ENCODE data around the gene RNASEL. TPM values are rescaled to one million over a fixed set of nuclear protein-coding genes. Genes with fewer than 3 reads are reported as not detected.

Gene RNASEL
- total RNA-seq, 1 donor from 2014 or later, result 5.0 TPM

GRCh38 chr1:182616130-182617013 is 27.3 kb upstream of the RNASEL start:
- Mint-ChIP-seq H3K4me3 (peak overlapping the region; percentile 81), H3K4me1 (ENCODE audit: low read depth) (peaks cover 86% of the 10 kb centered on the region), H3K36me3 (ENCODE audit: low read depth) (peaks cover 6% of the 10 kb centered on the region)

GRCh38 chr1:182615468-182616129 is 26.5 kb upstream of the RNASEL start:
- Mint-ChIP-seq H3K4me3 (peak overlapping the region; percentile 81), H3K4me1 (ENCODE audit: low read depth) (peaks cover 85% of the 10 kb centered on the region), H3K27ac (peak overlapping the region; percentile 88), H3K27me3 (ENCODE audit: insufficient read depth) (peaks cover 13% of the 10 kb centered on the region), H3K9me3 (peaks cover 2% of the 10 kb centered on the region), H3K36me3 (ENCODE audit: low read depth) (peaks cover 2% of the 10 kb centered on the region)
- DNase-seq (ENCODE audit: low spot score), result peak; percentile 43
- intact Hi-C loops (cut with micrococcal nuclease), result loop anchor here (1.0 to 10.0 kb wide), 13 partner anchors 9 to 1601 kb away; partner anchors contain the start of genes ARPC5, RGS16 and SMG7

More at GRCh38 chr1:182616130-182617013, 27.3 kb upstream of the RNASEL start:
- intact Hi-C loops (cut with micrococcal nuclease), result loop anchor here (1.0 to 10.0 kb wide), 12 partner anchors 8 to 1602 kb away; partner anchors contain the start of genes ARPC5 and SMG7
- Mint-ChIP-seq H3K27ac (peak overlapping the region; percentile 88), H3K9me3 (peaks cover 10% of the 10 kb centered on the region), H3K27me3 (ENCODE audit: insufficient read depth) (peaks cover 10% of the 10 kb centered on the region)
- DNase-seq (ENCODE audit: low spot score), result peak; percentile 89

DNA sequence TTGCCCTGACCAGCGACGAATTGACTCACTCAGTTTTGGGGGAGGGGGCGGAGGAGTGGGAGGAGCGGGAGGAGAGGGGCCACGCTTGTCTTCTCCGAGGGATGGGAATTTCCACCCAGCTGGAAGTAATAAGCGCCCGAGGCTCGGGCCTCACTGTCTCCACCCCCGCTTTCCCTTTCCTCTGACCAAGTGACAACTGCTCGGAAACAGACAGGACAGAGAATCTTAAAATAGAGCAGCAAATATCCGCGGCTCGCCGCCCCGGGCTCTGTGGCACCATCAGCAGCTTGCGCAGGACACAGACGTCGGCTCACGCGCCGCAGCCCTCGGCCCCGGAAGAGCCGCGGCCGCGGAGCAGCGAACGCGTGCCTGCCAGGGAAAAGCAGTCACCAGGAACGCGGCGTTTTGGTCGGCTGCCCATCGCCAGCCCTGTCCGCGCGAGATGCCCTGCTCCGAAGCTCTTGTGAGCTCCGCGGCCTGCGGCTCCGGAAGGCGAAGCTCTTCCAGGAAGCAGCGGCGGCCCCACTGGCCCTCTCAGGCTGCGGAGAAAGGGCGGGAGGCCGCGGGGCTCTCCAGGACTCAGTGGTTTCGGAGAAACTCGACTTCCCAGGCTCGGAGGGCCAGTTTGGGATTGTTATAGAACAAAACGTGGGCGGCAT is 25.9 kb upstream of the RNASEL start:
- DNase-seq (ENCODE audit: low spot score), result peak; percentile 34
- H3K4me3 Mint-ChIP-seq, result peak overlapping the region; percentile 81
- H3K4me1 Mint-ChIP-seq (ENCODE audit: low read depth), result peaks cover 89% of the 10 kb centered on the region
- intact Hi-C loops (cut with micrococcal nuclease), result loop anchor here (1.0 to 10.0 kb wide), 9 partner anchors 11 to 1600 kb away; partner anchors contain the start of genes ARPC5, RGS16 and SMG7
- H3K27me3 Mint-ChIP-seq (ENCODE audit: insufficient read depth), result peaks cover 16% of the 10 kb centered on the region
- H3K9me3 Mint-ChIP-seq, result no peaks in the 10 kb centered on the region
- peak overlapping the region; percentile 88 for H3K27ac Mint-ChIP-seq
- no peaks in the 10 kb centered on the region for H3K36me3 Mint-ChIP-seq (ENCODE audit: low read depth)

DNA sequence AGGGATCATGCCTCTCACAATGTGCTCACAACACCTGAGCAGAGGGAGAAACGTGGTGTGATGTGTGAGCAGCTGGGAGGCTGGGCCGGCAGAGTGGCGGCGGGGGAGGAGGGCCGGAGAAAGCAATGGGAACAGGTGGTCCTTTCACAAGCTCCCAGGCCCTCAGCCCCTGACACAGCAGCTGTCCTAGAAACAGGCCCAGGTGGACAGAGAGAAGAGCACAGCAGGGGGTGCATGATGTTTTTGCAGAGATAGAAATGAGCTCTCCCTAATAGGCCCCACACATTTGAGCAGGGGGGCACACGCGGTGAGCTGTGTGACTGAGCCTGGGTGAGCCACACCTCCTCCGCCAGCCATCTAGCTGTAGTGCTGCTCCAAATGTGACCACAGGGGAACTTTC is 22.7 kb upstream of the RNASEL start:
- Mint-ChIP-seq H3K4me3 (no peak overlapping the region), H3K27ac (no peak overlapping the region), H3K9me3 (no peaks in the 10 kb centered on the region), H3K27me3 (ENCODE audit: insufficient read depth) (peaks cover 15% of the 10 kb centered on the region), H3K36me3 (ENCODE audit: low read depth) (no peaks in the 10 kb centered on the region), H3K4me1 (ENCODE audit: low read depth) (peaks cover 90% of the 10 kb centered on the region)
- intact Hi-C loops (cut with micrococcal nuclease), result loop anchor here (5.0 to 10.0 kb wide), 5 partner anchors 309 to 1597 kb away; partner anchors contain the start of gene ARPC5
- DNase-seq (ENCODE audit: low spot score), result no peak

DNA sequence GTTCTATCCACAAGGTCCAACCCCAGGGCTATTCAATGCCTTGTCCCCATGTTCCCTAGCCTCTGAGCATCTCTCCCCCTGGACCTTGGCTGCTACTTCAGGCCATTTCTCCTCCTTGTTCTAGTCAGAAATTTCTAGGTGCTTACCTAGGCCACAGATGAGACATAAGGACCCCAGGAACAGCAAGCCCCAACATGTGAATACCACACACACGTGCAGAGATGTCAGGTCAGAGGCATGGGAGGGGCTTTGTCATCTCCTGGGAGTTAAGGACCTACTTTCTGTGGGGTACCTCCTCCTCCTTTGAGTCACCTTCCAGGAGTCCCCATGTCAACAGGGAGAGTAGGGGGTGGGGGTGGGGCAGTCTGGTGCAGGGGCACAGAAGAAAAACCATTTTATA is 22.3 kb upstream of the RNASEL start:
- DNase-seq (ENCODE audit: low spot score), result no peak
- H3K4me3 Mint-ChIP-seq, result no peak overlapping the region
- peaks cover 15% of the 10 kb centered on the region for H3K27me3 Mint-ChIP-seq (ENCODE audit: insufficient read depth)
- H3K9me3 Mint-ChIP-seq, result no peaks in the 10 kb centered on the region
- H3K27ac Mint-ChIP-seq, result no peak overlapping the region
- no peaks in the 10 kb centered on the region for H3K36me3 Mint-ChIP-seq (ENCODE audit: low read depth)
- intact Hi-C loops (cut with micrococcal nuclease), result loop anchor here (5.0 to 10.0 kb wide), 5 partner anchors 309 to 1597 kb away; partner anchors contain the start of gene ARPC5
- H3K4me1 Mint-ChIP-seq (ENCODE audit: low read depth), result peaks cover 89% of the 10 kb centered on the region

DNA sequence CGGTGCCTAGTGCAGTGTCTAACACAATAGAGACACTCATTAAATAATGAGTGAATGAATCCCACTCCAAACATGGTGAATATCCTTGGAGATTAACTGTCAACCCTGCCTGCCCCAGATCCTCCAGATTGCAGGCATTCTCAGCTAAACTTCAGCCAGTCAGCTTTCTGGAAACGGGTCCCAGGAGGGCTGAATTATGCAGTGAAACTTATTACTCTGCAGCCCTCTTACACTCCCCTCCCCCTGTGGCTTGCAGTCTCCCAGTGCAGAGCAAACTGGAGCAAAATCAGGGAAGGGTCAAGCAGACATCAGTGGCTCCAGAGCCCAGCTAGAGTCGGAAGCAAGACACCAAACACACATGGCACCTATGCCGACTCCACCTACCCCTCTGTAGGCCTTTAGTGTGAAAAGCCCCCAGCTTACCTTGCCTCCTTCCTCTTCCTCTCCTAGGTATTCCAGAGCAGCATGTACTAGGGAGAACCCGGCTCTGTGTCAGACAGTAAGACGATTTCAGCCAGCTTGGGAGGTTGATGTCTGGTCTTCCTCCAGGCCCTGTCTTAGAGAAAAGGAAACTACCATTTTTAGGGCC is 21.6 kb upstream of the RNASEL start:
- intact Hi-C loops (cut with micrococcal nuclease), result loop anchor here (5.0 to 10.0 kb wide), 5 partner anchors 308 to 1596 kb away; partner anchors contain the start of gene ARPC5
- H3K27me3 Mint-ChIP-seq (ENCODE audit: insufficient read depth), result peaks cover 13% of the 10 kb centered on the region

DNA sequence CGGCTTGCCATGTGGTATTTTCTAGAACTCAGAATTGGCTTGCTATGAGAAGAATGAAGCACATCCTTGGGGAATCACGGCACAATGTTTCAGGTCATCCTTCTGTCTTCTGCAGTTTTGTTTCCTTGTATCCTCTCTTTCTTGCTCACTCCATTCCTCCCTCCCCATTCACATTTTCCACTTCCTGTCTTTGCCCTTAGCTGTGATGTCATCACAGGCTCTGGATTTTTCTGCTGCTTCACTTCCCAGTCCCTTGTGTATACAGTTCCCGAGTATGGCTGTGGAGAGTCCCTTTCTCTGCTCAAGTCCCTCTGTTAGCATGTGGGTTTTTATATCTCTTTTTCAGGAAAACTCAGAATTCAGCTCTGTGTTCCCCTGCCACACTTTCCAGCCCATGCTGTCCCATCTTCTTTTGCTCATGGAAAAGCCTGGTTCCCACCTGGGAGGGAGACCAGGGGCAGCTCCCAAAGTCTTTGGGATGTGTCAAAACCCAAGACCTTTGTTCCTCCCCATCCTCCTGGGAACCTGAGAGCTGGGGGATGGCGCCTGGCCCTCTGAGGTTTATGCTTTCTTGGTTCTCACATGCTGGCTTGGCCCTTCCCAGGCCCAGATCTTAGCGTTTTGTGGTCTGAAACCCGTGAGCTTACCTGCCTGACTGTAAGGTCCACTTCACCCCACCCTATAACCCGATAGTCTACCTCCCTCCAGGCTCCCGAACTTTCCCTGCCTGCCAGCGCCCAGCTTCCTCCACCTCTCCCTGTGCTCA is 20.0 kb upstream of the RNASEL start:
- Mint-ChIP-seq H3K4me3 (no peak overlapping the region), H3K27me3 (ENCODE audit: insufficient read depth) (peaks cover 12% of the 10 kb centered on the region), H3K9me3 (no peaks in the 10 kb centered on the region), H3K4me1 (ENCODE audit: low read depth) (peaks cover 89% of the 10 kb centered on the region), H3K36me3 (ENCODE audit: low read depth) (no peaks in the 10 kb centered on the region), H3K27ac (no peak overlapping the region)
- intact Hi-C loops (cut with micrococcal nuclease), result loop anchor here (10.0 kb wide), 1 partner anchor 464 kb away; no protein-coding TSS in a partner anchor
- DNase-seq (ENCODE audit: low spot score), result no peak

More for the DNA sequence above, 21.6 kb upstream of the RNASEL start:
- Mint-ChIP-seq H3K36me3 (ENCODE audit: low read depth) (no peaks in the 10 kb centered on the region), H3K4me3 (no peak overlapping the region), H3K27ac (no peak overlapping the region), H3K4me1 (ENCODE audit: low read depth) (peaks cover 83% of the 10 kb centered on the region), H3K9me3 (no peaks in the 10 kb centered on the region)
- DNase-seq (ENCODE audit: low spot score), result no peak

GRCh38 chr1:182608236-182608635 is 19.2 kb upstream of the RNASEL start:
- no peak for DNase-seq (ENCODE audit: low spot score)
- intact Hi-C loops (cut with micrococcal nuclease), result loop anchor here (10.0 kb wide), 1 partner anchor 463 kb away; no protein-coding TSS in a partner anchor
- Mint-ChIP-seq H3K36me3 (ENCODE audit: low read depth) (no peaks in the 10 kb centered on the region), H3K9me3 (no peaks in the 10 kb centered on the region), H3K4me3 (no peak overlapping the region), H3K4me1 (ENCODE audit: low read depth) (peaks cover 81% of the 10 kb centered on the region), H3K27me3 (ENCODE audit: insufficient read depth) (peaks cover 10% of the 10 kb centered on the region), H3K27ac (no peak overlapping the region)

DNA sequence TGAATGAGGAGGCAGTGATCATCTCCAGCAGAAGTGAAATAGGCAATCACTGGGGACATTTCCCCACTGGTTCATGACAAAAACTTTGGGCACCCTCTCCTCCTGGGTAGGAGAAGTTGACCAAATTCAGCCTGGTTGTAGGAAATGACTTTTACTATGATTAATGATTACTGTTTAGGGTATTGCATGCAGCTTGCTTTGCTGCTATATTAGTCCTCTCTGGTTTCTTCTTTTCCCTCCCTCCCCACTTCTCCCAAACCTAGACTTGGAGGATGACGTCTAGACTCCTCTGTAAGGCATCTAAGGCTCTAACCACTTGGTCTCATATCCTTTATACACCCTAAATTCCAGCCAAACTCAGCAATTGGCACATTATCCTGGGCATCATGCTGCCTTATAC is 18.5 kb upstream of the RNASEL start:
- DNase-seq (ENCODE audit: low spot score), result no peak

DNA sequence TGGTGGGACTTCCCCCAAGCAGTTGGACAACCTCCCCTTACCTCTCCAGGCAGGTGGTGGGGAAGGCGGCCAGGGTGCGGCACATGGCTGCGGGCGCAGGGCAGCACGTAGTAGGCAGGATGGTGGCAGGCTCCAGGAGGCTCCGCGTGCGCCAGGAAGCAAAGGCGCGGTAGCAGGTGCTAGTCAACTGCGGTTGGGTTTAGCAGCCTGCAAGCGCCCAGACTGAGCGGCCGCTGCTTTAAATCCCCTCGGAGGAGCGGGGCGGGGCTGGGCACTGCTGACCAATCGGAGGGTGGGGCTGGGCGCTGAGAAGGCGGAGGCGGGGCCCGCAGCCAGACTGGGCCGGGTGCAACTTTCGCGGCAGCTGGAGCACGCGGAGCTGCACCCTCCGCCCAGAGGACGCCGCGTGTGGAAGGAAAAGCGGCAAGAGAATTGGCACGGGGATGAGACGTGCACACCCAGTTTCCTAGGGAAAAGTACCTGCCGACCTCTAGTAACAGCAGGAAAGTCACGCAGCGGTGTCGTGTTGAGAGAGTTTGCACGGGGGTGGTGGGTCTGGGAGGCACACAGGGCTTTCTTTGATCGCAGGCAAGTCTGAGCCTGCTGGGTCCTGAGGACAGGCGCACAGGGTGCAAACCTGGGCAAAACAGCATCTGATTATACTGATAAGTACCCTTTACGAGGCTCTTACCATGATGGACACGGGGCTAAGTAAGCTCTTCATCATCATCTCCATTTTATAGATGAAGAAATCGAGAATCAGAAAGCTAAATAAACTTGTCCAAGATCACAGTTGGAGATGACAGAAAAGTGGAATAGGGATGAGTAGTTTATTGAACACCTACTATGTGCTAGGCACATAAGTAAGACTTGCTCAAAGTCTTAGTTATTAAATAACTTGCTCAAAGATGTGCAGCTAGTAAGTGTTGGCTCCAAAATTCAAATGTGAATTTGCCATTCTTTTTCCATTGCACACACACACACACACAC is 15.4 kb upstream of the RNASEL start, which contains the start of gene RGS16:
TSS of gene RGS16 (minus strand) at position 215 of the 990 bp plus-strand sequence. CDS start at position 85, 130 bp downstream.
- H3K4me3 Mint-ChIP-seq, result peak within 1 kb of the TSS; percentile 25

More for the DNA sequence above, 18.5 kb upstream of the RNASEL start:
- intact Hi-C loops (cut with micrococcal nuclease), result loop anchor here (10.0 kb wide), 1 partner anchor 463 kb away; no protein-coding TSS in a partner anchor
- Mint-ChIP-seq H3K27ac (no peak overlapping the region), H3K4me1 (ENCODE audit: low read depth) (peaks cover 74% of the 10 kb centered on the region), H3K27me3 (ENCODE audit: insufficient read depth) (peaks cover 10% of the 10 kb centered on the region), H3K9me3 (no peaks in the 10 kb centered on the region), H3K4me3 (no peak overlapping the region), H3K36me3 (ENCODE audit: low read depth) (no peaks in the 10 kb centered on the region)

More for the DNA sequence above, 15.4 kb upstream of the RNASEL start, which contains the start of gene RGS16:
- Mint-ChIP-seq H3K9me3 (no peaks in the 10 kb centered on the region), H3K27ac (no peak within 1 kb of the TSS), H3K27me3 (ENCODE audit: insufficient read depth) (peaks cover 2% of the 10 kb centered on the region), H3K4me1 (ENCODE audit: low read depth) (peaks cover 50% of the 10 kb centered on the region), H3K36me3 (ENCODE audit: low read depth) (peaks cover 4% of the 10 kb centered on the region)
- intact Hi-C loops (cut with micrococcal nuclease), result loop anchor here (1.0 to 10.0 kb wide), 8 partner anchors 11 to 868 kb away; partner anchors contain the start of gene SMG7
- DNase-seq (ENCODE audit: low spot score), result peak; percentile 91
